MM.1S (cell line): ENCODE data around the gene CHST13.

ENCODE experiments used
- DNase-seq: peaks from one replicate; pipeline ENCODE4 v3.0.0-alpha.2; 2015
- H2AFZ ChIP-seq: fragments of 300-600 bp; sonication (generic); 2 replicates; pipeline ENCODE4 v1.6.0; 2016; ENCODE audit warnings: antibody characterized with exemption, low read length
- H3F3A ChIP-seq: fragments of 300-600 bp; sonication (generic); 2 replicates; pipeline ENCODE4 v1.6.1; 2016; ENCODE audit warnings: mild to moderate bottlenecking, antibody characterized with exemption, low read length, moderate library complexity, mixed read lengths; ENCODE audit not compliant: insufficient read depth
- H3K27ac ChIP-seq: fragments of 300-600 bp; sonication (generic); 2 replicates; pipeline ENCODE4 v1.5.1; 2016; ENCODE audit warnings: mild to moderate bottlenecking, low read length
- H3K27me3 ChIP-seq: fragments of 300-600 bp; sonication (generic); replicated peaks from 2 replicates; pipeline ENCODE4 v1.6.0; 2016; ENCODE audit warnings: low read length; ENCODE audit not compliant: insufficient read depth
- H3K36me3 ChIP-seq: fragments of 300-600 bp; sonication (generic); replicated peaks from 2 replicates; pipeline ENCODE4 v1.6.1; 2016; ENCODE audit warnings: mild to moderate bottlenecking, low read length, mixed read lengths; ENCODE audit not compliant: insufficient read depth
- H3K4me1 ChIP-seq: fragments of 300-600 bp; sonication (generic); 2 replicates; pipeline ENCODE4 v1.6.1; 2016; ENCODE audit warnings: low read length, mixed read lengths
- H3K4me2 ChIP-seq: fragments of 300-600 bp; sonication (generic); 2 replicates; pipeline ENCODE4 v1.6.0; 2016; ENCODE audit warnings: low read depth, low read length
- H3K4me3 ChIP-seq: fragments of 300-600 bp; sonication (generic); 2 replicates; pipeline ENCODE4 v1.5.1; 2016; ENCODE audit warnings: low read length, mixed read lengths
- H3K79me2 ChIP-seq: fragments of 300-600 bp; sonication (generic); 2 replicates; pipeline ENCODE4 v1.6.1; 2016; ENCODE audit warnings: mixed run types, low read length, mixed read lengths
- H3K9ac ChIP-seq: fragments of 300-600 bp; sonication (generic); 2 replicates; pipeline ENCODE4 v1.6.1; 2016; ENCODE audit warnings: low read length, mixed read lengths
- H3K9me2 ChIP-seq: fragments of 300-600 bp; sonication (generic); replicated peaks from 2 replicates; pipeline ENCODE4 v1.6.1; 2016; ENCODE audit warnings: mild to moderate bottlenecking, low read length, mixed read lengths; ENCODE audit not compliant: insufficient read depth
- H3K9me3 ChIP-seq: fragments of 300-600 bp; sonication (generic); replicated peaks from 2 replicates; pipeline ENCODE4 v1.6.1; 2016; ENCODE audit warnings: mild to moderate bottlenecking, low read length, mixed read lengths; ENCODE audit not compliant: insufficient read depth
- H4K20me1 ChIP-seq: fragments of 300-600 bp; sonication (generic); 2 replicates; pipeline ENCODE4 v1.6.1; 2016; ENCODE audit warnings: mild to moderate bottlenecking, low read length, moderate library complexity, mixed read lengths; ENCODE audit not compliant: insufficient read depth
- EZH2 ChIP-seq: fragments of 300-600 bp; sonication (generic); optimal IDR thresholded peaks from 2 replicates; pipeline ENCODE3; 2017; ENCODE audit warnings: low read depth, mild to moderate bottlenecking, antibody characterized with exemption, low read length, mixed read lengths
- EZH2phosphoT487 ChIP-seq: fragments of 300-600 bp; sonication (generic); IDR thresholded peaks from 2 replicates; pipeline ENCODE4 v1.6.1; 2018; ENCODE audit warnings: antibody characterized with exemption, low read length
- TF ChIP-seq, protein P1 (sequence below): fragments of 300-600 bp; sonication (generic); IDR thresholded peaks from 2 replicates; pipeline ENCODE4 v1.5.1; 2016; ENCODE audit warnings: antibody characterized with exemption, low read length, mixed read lengths

The CHST13 gene

DNA sequence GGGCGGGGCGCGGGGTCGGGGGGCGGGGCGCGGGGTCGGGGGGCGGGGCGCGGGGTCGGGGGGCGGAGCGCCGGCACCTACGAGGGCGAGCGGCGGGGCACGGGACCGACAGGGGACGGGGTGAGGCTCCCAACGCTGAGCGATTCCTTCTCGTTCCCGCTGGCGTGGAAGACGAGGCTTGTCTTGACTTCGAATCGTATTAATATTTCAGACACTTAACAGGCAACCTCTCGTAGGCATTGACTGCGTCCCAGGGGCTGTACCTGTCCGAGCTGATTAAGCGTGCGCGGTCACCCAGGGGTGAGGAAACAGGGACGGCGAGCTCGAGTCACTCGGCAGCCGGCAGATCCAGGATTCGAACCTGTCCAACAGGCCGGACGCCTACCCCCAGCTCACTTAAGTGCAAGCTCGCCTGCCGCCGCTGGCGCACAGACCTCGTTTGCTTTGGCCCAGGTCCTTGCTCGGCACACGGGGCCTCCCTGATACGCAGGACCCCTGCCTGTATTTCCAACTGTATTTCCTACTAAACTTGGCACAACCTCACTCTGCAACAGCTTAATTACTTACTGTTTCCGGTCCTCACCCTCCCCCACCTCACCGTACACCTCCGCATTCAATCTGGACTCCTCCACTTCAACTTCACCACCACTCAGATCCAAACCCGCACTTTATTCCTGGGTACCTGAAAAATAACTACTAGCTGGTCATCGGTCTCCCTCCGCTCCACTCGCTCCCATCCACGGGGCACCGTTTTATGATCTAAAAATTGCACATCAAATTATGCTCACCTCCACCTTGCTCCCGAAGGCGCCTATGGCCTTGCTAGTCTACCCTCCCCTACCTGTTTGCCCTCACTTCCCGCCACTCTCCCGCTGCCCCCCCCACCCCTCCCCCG is 47.5 kb upstream of the CHST13 start:
- Histone ChIP-seq H3K4me1 (peaks cover 18% of the 10 kb centered on the region), H3K36me3 (no peaks in the 10 kb centered on the region; the same call in 1 of the 2 replicates), H3K27me3 (no peaks in the 10 kb centered on the region), H3K4me2 (peak overlapping the region; percentile 95), H3K27ac (no peak overlapping the region), H4K20me1 (0 out of 2 replicates have a peak, but pooled peaks cover 5% of the 10 kb centered on the region), H3K79me2 (peaks cover 36% of the 10 kb centered on the region), H3K9me2 (no peaks in the 10 kb centered on the region), H2AFZ (peak overlapping the region; percentile 100), H3K9ac (peak overlapping the region; percentile 59), H3K4me3 (peak overlapping the region; percentile 80), H3F3A (peaks cover 4% of the 10 kb centered on the region; the same call in 1 of the 2 replicates), H3K9me3 (no peaks in the 10 kb centered on the region)
- no peak for DNase-seq
- TF ChIP-seq, protein P1, sequence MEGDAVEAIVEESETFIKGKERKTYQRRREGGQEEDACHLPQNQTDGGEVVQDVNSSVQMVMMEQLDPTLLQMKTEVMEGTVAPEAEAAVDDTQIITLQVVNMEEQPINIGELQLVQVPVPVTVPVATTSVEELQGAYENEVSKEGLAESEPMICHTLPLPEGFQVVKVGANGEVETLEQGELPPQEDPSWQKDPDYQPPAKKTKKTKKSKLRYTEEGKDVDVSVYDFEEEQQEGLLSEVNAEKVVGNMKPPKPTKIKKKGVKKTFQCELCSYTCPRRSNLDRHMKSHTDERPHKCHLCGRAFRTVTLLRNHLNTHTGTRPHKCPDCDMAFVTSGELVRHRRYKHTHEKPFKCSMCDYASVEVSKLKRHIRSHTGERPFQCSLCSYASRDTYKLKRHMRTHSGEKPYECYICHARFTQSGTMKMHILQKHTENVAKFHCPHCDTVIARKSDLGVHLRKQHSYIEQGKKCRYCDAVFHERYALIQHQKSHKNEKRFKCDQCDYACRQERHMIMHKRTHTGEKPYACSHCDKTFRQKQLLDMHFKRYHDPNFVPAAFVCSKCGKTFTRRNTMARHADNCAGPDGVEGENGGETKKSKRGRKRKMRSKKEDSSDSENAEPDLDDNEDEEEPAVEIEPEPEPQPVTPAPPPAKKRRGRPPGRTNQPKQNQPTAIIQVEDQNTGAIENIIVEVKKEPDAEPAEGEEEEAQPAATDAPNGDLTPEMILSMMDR = no peak

DNA sequence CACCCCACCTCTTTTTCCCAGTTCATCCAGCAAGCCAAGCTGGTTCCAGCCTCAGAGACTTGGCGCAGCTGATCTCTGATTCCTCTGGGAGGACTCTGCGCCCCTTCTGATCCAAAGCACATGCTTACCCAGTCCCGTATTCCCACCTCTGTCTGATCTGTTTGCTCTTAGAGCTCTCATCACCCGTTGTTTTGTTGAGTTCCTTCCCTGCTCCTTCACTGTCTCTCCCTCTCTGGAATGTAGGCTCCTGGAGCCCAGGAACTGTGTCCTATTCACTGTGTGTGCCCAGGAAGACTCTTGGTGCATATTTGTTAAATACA is 46.9 kb upstream of the CHST13 start:
- TF ChIP-seq EZH2phosphoT487 = no peak
- TF ChIP-seq EZH2 = no peak
- TF ChIP-seq, protein P1 = no peak
- Histone ChIP-seq H3K9me3 (no peaks in the 10 kb centered on the region), H3K27ac (no peak overlapping the region), H3F3A (peaks cover 4% of the 10 kb centered on the region; the same call in 1 of the 2 replicates), H3K9ac (no peak overlapping the region), H4K20me1 (0 out of 2 replicates have a peak, but pooled peaks cover 5% of the 10 kb centered on the region), H3K27me3 (no peaks in the 10 kb centered on the region), H3K4me3 (no peak overlapping the region), H3K9me2 (no peaks in the 10 kb centered on the region), H3K79me2 (peaks cover 30% of the 10 kb centered on the region), H2AFZ (no peak overlapping the region), H3K4me1 (peaks cover 18% of the 10 kb centered on the region), H3K36me3 (no peaks in the 10 kb centered on the region; the same call in 1 of the 2 replicates), H3K4me2 (no peak overlapping the region)
- no peak for DNase-seq

DNA sequence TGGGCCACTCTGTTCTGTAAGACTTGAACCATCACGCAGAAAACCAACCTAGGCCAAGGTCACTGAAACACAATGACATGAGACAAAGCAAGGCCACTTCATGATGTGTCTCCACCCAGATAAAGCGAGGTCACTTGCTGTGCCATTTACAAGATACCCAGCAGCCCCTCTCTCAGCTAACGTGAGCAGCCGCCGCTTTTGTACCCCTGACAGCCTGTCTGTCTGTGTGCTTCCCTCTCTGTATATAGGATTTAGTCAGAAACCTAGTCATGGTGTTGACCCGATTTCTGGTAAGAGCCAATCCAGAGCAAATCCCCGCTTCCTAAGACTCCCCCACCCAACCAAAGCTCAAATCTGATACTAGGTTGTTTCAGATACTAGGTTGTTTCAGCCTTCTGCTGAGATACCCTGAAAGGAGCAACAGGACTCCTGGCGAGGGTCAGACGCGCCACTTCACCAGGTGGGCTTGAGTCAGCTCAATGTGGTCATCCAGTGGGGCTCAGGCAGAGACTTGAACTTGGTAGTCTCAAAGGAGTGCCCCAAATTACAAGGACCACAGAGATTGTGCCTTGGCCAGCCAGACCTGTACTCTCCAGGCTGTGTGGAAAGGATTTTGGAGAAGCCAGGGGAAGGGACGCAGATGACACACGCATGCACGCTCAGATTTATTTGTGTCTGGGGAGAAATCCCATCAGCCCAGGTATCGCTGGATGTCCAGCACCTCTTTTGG is 45.2 kb upstream of the CHST13 start:
- H3K9me2 ChIP-seq = no peaks in the 10 kb centered on the region
- H3K36me3 ChIP-seq = no peaks in the 10 kb centered on the region
- H3K4me2 ChIP-seq = no peak overlapping the region
- no peak overlapping the region for H2AFZ ChIP-seq
- no peak for DNase-seq
- peaks cover 4% of the 10 kb centered on the region; the same call in 1 of the 2 replicates for H3F3A ChIP-seq
- no peak for TF ChIP-seq EZH2
- TF ChIP-seq EZH2phosphoT487 = no peak
- TF ChIP-seq, protein P1 = no peak
- H3K27ac ChIP-seq = no peak overlapping the region
- peaks cover 13% of the 10 kb centered on the region for H3K79me2 ChIP-seq
- H3K4me3 ChIP-seq = no peak overlapping the region
- 0 out of 2 replicates have a peak, but pooled peaks cover 5% of the 10 kb centered on the region for H4K20me1 ChIP-seq
- no peaks in the 10 kb centered on the region for H3K9me3 ChIP-seq
- H3K9ac ChIP-seq = no peak overlapping the region
- no peaks in the 10 kb centered on the region for H3K27me3 ChIP-seq
- H3K4me1 ChIP-seq = peaks cover 7% of the 10 kb centered on the region
